Right lobe of liver (tissue), 4 donors: ENCODE results near the gene CPXM2.

Source experiments
- CTCF ChIP-seq, 4 donors: fragments of 200-600 bp in 3 of 4; fragments of 450-650 bp in 1 of 4; IDR thresholded peaks; one replicate each; pipeline versions ENCODE4 v1.5.1 to v1.8.0; 2016 to 2022; ENCODE audit warnings: antibody characterized with exemption in 4 of 4, mild to moderate bottlenecking in 2 of 4
- POLR2A ChIP-seq: fragments of 450-650 bp; IDR thresholded peaks from one replicate; pipeline ENCODE4 v1.6.1; 2017; ENCODE audit warnings: antibody characterized with exemption, mild to moderate bottlenecking
- donor health status: DM: no; HTN: no; CAD: no.
- donor health status: DM: no; HTN: no; CAD: no.
- donor health status: DM: no; HTN: yes; CAD: no.

GRCh38 chr10:123909866-123910265 is 18.3 kb upstream of the CPXM2 start:
- TF ChIP-seq CTCF (IDR thresholded peaks at IDR 0.05) (no peak), POLR2A (no peak)
